NCI-H1694 treated with DMSO at 0.1 percent for 48 hours (cell line): Measurements from ENCODE around the gene MOB1B.

Experiments
- DNase-seq: peaks from one replicate; lab custom pipeline; 2025; lab: John Stamatoyannopoulos, UW

MOB1B gene

DNA sequence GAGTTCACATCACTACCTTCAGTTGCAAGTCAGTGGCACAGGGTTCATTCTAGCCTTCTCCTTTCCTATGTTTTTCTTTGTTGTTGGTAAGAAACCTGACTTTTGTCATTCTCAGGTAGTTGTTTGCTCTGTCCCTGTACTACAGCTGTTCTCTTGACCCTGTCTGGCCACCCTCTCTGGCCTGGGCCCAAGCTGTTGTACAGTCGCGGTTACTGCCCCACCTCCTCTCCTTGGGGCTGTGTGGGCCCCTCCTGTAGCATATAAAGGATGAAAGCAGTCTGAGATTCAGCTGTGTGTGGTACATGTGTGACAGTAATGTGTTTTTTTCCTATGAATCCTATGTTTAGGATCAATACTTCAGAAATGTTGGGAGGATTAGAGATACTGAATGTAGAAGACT, 12.5 kb downstream of the MOB1B start:
- no peak for DNase-seq

DNA sequence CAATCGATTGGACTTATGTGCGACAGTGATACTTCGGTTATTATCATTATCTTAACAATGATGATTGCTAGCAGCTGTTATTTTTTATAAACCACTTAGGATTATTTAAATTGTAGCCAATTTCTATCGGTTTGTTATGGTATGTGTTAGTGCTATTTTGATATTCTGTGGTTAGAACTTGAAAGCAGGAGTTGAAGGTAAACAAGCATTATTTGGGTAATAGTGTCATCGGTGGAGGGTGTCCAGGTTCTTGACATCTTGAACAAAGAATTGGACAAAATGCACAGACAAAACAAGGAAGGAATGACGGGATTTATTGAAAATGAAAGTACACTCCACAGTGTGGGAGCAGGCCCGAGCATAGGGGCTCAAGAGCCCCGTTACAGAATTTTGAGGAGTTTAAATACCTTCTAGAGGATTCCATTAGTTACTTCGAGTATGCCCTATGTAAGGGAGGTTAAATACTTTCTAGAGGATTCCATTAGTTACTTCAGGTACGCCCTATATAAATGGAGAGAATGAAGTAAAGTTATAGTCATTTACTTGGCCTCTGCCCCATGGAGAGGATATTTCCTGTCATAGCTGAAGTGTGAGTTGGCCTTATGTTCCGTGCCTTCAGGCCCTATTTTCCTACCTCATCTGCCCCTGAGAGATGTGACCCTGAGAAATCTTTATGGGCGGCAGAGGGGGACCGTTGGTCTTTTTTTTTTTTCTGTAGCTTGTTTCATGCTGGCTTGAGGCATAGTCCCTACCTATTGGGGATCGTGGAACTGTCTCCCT, 13.1 kb downstream of the MOB1B start:
- DNase-seq = no peak

- DNase-seq = no peak
Observed at GRCh38 chr4:70915874-70916559, 13.8 kb downstream of the MOB1B start.

- DNase-seq = no peak
Observed at GRCh38 chr4:70920592-70920991, 18.4 kb downstream of the MOB1B start.

- no peak for DNase-seq
Observed at GRCh38 chr4:70925418-70925817, 23.2 kb downstream of the MOB1B start.

DNA sequence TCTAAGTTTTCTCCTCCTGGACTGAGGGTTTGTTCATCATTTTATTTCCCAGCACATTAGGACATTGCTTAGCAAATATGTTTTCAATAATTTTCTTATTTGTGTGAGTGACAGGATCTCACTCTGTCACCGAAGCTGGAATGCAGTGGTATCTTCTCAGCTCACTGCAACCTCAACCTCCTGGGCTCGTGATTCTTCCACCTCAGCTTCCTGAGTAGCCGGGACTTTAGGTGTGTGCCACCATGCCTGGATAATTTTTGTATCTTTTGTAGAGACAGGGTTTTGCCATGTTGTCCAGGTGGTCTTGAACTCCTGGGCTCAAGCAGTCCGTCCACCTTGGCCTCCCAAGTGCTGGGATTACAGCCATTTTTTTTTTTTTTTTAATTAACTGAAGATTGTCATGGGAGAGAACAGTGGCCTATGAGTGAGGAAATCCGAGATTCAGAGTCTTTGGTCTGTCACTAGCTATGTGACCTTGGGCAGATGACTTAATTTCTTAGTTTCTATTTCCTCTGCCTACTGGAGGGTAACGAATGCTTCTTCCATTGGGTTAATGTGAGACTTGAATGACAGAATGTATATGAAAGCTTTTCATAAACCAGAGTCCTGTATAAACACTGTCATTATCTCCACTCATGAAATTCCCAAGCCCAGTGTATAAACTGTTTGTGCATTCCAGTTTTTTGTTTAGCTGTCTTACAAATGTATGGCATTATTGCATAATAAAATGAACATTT, 23.9 kb downstream of the MOB1B start:
- DNase-seq = no peak

DNA sequence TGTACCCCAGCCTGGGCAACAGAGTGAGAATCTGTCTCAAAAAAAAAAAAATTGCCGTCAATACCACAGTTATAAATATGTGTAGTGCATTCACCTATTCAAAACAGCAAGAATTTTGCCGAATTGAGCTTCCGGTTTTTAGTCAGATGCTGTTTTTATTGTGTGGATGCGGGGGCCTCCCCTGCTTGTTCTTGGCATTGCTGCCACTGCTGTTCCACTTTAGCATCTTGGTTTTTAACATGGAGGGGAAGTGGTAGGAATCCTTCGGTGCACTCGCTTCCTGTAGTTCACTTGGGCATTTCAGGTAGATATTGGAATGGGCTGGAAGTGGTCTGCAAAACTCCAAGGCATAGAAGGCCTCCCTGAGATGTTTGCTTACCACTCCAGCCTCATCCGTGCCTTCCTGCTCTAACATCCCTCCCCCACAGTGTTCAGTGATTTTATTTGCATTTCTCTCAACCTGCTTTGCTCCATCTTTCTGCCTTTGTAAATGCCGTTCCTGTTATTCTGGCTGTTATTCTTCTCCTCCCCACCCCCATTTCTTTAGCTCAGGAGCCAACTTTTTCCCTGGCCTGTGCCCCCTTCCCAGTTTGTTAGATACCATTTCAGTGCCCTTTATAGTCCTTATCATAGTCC, 25.5 kb downstream of the MOB1B start:
- DNase-seq = no peak

DNA sequence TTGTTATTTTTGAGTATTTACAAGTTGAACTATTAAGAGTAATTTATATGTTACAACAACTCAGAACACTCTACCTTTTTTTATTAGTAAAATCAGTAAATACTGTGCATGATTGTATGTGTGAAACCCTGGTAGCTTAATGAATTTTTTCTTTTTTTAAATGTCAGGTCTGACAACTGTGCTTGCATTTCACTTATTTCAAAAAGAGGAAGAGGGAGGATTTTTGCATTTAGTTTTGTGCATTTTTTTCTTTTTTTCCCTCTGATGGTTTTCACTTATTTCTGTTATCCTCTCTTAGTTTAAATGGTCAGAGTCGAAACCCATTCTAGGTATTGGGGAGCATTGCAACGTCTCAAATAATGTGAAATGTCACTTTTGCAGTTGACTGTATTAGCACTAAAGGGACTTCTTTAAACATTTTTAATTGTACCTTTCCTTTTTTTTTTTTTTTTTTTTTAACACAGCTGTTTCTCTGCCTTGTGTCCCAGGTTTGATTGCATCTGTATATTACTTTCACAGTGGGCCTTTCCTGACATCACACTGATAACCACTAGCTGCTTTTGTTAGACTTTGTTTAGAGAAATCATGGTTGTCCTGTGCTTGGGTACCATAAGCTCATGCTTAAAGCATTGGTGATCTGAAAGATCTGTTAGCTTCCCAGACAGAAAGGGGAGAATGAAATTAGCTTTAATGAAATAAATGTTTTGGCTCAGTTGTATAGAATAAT, 28.5 kb downstream of the MOB1B start:
- no peak for DNase-seq

- no peak for DNase-seq
Observed at GRCh38 chr4:70931347-70931746, 29.2 kb downstream of the MOB1B start.

DNA sequence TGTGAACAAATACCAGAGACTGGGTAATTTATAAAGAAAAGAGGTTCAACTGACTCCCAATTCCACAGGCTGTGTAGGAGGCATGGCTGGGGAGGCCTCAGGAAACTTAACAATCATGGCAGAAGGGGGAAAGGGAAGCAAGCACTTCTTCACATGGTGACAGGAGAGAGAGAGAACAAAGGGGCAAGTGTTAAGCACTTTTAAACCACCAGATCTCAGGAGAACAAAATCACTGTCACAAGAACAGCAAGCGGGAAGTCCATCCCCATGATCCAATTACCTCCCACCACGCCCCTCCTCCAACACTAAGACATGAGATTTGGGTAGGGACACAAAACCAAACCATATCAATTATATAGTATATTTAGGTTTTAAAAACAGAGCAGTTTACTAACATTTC, 30.8 kb downstream of the MOB1B start:
- no peak for DNase-seq

- DNase-seq = no peak
Observed at GRCh38 chr4:70935038-70935695, 33.0 kb downstream of the MOB1B start.

GRCh38 chr4:70936200-70936787, 34.1 kb downstream of the MOB1B start:
- DNase-seq = no peak

DNA sequence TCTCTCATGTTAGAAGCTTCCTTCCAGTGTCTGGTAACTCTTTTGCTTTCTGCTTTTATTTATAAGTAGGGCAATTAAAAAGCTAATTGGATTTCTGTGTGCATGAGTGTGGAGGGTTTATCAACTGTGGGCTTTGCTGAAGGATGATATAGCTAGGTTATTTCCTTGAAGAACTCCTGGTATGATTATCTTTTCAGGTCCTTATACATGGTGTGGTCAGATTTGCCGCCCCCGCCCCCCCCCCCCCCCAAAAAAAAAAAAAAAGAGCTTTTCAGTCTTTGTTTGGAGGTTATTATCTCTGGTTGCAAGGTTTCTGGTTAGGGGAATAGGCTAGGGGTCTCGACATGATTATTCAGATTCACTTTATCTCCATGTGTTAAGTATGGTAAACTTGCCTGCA, 35.9 kb downstream of the MOB1B start:
- DNase-seq = no peak

DNA sequence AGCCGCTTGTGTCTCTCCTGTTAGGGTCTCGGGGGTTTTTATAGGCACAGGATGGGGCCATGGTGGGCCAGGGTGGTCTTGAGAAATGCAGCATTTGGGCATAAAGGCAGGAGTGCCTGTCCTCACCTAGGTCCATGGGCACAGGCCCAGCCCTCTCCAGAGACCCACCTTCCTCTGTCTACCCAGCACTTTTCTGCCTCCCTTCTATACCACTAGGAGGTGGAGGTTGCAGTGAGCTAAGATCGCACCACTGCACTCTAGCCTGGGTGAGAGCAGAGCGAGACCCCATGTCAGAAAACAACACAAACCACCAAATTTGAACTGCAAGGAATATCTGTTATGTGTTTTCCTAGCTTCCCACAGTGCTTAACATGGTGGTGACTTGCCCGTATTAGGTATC, 38.0 kb downstream of the MOB1B start:
- no peak for DNase-seq

GRCh38 chr4:70943114-70943513, 40.9 kb downstream of the MOB1B start:
- no peak for DNase-seq

DNA sequence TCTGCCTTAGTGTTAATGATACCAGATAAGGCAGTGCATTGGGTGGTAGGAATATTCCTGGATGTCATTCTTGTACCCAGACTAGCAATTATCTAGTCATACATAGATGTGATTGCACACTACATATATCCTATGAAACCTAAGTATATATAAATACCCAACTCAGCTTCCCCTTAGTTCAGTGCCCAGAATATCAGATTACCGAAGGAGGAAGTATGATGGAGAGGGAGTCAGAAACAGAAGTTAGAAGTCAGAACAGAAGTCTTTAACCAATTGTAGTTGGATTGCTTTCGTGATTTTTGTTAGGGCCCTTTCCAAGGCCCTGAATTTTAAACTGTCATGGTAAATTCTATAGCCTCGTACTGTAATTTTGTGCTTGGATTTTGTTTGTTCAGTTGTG, 42.9 kb downstream of the MOB1B start:
- no peak for DNase-seq

DNA sequence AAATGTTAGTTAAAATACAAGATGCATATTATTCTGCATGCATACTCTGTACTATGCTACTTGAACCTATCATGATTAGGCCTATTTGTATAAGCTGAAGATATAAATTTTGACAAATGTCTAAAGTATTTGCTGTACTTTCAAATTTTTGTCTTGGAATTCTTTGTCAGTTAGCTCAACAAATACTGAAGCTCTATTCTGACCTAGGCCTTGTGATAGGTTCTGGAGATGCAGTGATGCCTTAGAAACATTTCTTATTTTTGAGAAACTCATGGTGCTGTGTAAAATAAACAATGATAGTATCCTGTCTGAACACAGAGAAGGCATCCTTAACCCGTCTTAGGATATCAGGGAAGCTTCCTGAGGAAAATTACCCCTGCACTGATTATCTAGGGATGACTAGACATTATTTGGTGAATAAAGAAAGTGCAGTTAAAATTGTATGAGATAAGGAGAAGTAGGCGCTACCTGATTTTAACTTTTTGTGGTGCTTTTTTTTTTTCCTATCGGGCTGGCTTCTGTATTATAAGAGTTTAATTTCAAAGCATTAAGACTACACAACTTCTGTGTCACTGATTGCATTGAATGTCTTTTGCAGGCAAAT, 43.4 kb downstream of the MOB1B start:
- no peak for DNase-seq

GRCh38 chr4:70946939-70947338, 44.8 kb downstream of the MOB1B start:
- DNase-seq = no peak

- DNase-seq = no peak
Observed at GRCh38 chr4:70948665-70949260, 46.6 kb downstream of the MOB1B start.

- DNase-seq = no peak
Observed at GRCh38 chr4:70954032-70954431, 51.9 kb downstream of the MOB1B start.
